ENCODE measurements around the gene KASH5. TPM values are rescaled to one million over a fixed set of nuclear protein-coding genes. Genes with fewer than 3 reads are reported as not detected.

KASH5 gene
- total and polyA plus RNA-seq, 2 experiments from 2014 or later, result 0.44 TPM; not detected in 1

DNA sequence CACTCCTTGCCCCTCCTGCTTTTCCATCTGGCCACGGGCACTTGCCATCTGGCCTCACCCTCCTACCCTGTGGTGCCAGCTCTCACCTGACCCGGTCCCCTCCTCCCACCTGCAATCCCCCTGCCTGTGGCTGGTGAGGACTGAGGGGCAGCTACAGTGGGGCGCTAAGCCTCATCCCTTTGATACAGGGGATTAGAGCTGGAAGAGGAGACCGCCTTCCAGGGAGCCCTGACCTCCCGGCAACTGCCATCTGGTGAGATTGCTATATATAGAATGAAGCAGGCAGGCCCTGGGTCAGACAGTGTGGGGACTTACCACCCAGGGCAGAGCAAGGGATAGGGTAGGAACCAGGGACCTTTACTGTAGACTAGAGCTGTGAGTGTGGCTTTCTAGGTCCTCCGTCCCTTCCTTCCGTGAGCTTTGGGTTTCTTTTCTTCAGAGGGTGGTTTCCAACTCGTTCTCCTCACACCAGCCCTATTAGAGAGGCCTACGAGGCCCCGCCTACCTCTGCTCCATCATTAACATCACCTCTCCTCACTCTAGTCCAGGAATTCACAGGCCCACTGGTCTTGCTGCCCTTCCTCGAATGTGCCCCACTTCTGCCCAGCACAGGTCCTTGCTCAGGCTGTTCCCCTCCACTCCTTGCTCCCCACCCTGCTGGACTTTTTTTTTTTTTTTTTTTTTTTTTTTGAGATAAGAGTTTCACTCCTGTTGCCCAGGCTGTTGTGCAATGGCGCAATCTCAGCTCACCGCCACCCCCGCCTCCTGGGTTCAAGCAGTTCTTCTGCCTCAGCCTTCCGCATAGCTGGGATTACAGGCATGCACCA is 7.7 kb downstream of the KASH5 start:
- Histone ChIP-seq H3K4me3 (no peak overlapping the region), H2AFZ (no peak overlapping the region), H3K27ac (ENCODE audit: low read depth) (no peak overlapping the region), H3K4me2 (no peak overlapping the region), H3K9me2 (ENCODE audit: insufficient read depth) (no peaks in the 10 kb centered on the region), H4K20me1 (replicated peaks; ENCODE audit: insufficient read depth) (no peaks in the 10 kb centered on the region), H3K4me1 (ENCODE audit: insufficient read depth) (no peaks in the 10 kb centered on the region; the same call in 1 of the 2 replicates), H3K36me3 (ENCODE audit: insufficient read depth) (no peaks in the 10 kb centered on the region), H3K79me2 (replicated peaks; ENCODE audit: insufficient read depth) (no peaks in the 10 kb centered on the region), H3F3A (replicated peaks; ENCODE audit: low read depth) (no peaks in the 10 kb centered on the region), H3K27me3 (ENCODE audit: insufficient read depth) (no peaks in the 10 kb centered on the region)
- TF ChIP-seq CREB1 (CRISPR knock-in tag; IDR thresholded peaks at IDR 0.05; ENCODE audit: low read depth), result no peak
- TF ChIP-seq, protein P1, sequence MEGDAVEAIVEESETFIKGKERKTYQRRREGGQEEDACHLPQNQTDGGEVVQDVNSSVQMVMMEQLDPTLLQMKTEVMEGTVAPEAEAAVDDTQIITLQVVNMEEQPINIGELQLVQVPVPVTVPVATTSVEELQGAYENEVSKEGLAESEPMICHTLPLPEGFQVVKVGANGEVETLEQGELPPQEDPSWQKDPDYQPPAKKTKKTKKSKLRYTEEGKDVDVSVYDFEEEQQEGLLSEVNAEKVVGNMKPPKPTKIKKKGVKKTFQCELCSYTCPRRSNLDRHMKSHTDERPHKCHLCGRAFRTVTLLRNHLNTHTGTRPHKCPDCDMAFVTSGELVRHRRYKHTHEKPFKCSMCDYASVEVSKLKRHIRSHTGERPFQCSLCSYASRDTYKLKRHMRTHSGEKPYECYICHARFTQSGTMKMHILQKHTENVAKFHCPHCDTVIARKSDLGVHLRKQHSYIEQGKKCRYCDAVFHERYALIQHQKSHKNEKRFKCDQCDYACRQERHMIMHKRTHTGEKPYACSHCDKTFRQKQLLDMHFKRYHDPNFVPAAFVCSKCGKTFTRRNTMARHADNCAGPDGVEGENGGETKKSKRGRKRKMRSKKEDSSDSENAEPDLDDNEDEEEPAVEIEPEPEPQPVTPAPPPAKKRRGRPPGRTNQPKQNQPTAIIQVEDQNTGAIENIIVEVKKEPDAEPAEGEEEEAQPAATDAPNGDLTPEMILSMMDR (conservative IDR thresholded peaks at IDR 0.05; ENCODE audit: low read depth in 2 of 2), result no peak
- TF ChIP-seq, protein P2, sequence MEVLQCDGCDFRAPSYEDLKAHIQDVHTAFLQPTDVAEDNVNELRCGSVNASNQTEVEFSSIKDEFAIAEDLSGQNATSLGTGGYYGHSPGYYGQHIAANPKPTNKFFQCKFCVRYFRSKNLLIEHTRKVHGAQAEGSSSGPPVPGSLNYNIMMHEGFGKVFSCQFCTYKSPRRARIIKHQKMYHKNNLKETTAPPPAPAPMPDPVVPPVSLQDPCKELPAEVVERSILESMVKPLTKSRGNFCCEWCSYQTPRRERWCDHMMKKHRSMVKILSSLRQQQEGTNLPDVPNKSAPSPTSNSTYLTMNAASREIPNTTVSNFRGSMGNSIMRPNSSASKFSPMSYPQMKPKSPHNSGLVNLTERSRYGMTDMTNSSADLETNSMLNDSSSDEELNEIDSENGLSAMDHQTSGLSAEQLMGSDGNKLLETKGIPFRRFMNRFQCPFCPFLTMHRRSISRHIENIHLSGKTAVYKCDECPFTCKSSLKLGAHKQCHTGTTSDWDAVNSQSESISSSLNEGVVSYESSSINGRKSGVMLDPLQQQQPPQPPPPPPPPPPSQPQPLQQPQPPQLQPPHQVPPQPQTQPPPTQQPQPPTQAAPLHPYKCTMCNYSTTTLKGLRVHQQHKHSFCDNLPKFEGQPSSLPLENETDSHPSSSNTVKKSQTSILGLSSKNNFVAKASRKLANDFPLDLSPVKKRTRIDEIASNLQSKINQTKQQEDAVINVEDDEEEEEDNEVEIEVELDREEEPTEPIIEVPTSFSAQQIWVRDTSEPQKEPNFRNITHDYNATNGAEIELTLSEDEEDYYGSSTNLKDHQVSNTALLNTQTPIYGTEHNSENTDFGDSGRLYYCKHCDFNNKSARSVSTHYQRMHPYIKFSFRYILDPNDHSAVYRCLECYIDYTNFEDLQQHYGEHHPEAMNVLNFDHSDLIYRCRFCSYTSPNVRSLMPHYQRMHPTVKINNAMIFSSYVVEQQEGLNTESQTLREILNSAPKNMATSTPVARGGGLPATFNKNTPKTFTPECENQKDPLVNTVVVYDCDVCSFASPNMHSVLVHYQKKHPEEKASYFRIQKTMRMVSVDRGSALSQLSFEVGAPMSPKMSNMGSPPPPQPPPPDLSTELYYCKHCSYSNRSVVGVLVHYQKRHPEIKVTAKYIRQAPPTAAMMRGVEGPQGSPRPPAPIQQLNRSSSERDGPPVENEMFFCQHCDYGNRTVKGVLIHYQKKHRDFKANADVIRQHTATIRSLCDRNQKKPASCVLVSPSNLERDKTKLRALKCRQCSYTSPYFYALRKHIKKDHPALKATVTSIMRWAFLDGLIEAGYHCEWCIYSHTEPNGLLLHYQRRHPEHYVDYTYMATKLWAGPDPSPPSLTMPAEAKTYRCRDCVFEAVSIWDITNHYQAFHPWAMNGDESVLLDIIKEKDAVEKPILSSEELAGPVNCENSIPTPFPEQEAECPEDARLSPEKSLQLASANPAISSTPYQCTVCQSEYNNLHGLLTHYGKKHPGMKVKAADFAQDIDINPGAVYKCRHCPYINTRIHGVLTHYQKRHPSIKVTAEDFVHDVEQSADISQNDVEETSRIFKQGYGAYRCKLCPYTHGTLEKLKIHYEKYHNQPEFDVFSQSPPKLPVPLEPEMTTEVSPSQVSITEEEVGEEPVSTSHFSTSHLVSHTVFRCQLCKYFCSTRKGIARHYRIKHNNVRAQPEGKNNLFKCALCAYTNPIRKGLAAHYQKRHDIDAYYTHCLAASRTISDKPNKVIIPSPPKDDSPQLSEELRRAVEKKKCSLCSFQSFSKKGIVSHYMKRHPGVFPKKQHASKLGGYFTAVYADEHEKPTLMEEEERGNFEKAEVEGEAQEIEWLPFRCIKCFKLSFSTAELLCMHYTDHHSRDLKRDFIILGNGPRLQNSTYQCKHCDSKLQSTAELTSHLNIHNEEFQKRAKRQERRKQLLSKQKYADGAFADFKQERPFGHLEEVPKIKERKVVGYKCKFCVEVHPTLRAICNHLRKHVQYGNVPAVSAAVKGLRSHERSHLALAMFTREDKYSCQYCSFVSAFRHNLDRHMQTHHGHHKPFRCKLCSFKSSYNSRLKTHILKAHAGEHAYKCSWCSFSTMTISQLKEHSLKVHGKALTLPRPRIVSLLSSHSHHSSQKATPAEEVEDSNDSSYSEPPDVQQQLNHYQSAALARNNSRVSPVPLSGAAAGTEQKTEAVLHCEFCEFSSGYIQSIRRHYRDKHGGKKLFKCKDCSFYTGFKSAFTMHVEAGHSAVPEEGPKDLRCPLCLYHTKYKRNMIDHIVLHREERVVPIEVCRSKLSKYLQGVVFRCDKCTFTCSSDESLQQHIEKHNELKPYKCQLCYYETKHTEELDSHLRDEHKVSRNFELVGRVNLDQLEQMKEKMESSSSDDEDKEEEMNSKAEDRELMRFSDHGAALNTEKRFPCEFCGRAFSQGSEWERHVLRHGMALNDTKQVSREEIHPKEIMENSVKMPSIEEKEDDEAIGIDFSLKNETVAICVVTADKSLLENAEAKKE (CRISPR knock-in tag; IDR thresholded peaks at IDR 0.05), result no peak
- ATAC-seq, result no peak; the same call in 2 of the 3 replicates
- Mint-ChIP-seq H3K4me3 (no peak overlapping the region), H3K9me3 (no peaks in the 10 kb centered on the region), H3K27me3 (ENCODE audit: insufficient read depth, low read depth, poor library complexity) (peaks cover 28% of the 10 kb centered on the region), H3K36me3 (ENCODE audit: low read depth) (no peaks in the 10 kb centered on the region), H3K27ac (no peak overlapping the region), H3K4me1 (peaks cover 26% of the 10 kb centered on the region)
- no peak for DNase-seq (ENCODE audit: low spot score)

All from GM23338 (cell line).